ENCODE results near the gene FOXP3. TPM values are rescaled to one million over a fixed set of nuclear protein-coding genes. Genes with fewer than 3 reads are reported as not detected.

Gene FOXP3
- total and polyA plus RNA-seq, 2 of the 8 experiments (the other 6 are each of a cell fraction or from before 2014, with no cell fraction given): 0.37 to 0.54 TPM

GRCh38 chrX:49221868-49222267, 42.6 kb downstream of the FOXP3 start (continued):
- TF ChIP-seq ZNF274 (IDR thresholded peaks at IDR 0.05; ENCODE audit: borderline replicate concordance, extremely low read depth, low read length): no peak

- POLR2A ChIA-PET (ENCODE audit: partially characterized antibody): no interaction called here
- Histone ChIP-seq H3K9ac (replicated peaks in 1 of 4; ENCODE audit: extremely low read depth in 1 of 4, low read depth in 3 of 4, low read length in 3 of 4) (no peak overlapping the region), H3K56ac (replicated peaks; ENCODE audit: insufficient read length, low read depth, low read length) (no peak overlapping the region), H4K20me1 (replicated peaks in 1 of 2; ENCODE audit: control insufficient read depth in 1 of 2, insufficient read depth in 2 of 2, low read length in 2 of 2) (no peaks in the 10 kb centered on the region), H2BK20ac (ENCODE audit: low read length) (no peak overlapping the region), H4K8ac (ENCODE audit: extremely low read depth, insufficient read depth, low read length) (no peak overlapping the region), H3K4me2 (ENCODE audit: insufficient read depth in 1 of 2, low read depth in 2 of 2, low read length in 2 of 2) (no peak overlapping the region), H3K4me3 (ENCODE audit: extremely low read depth in 1 of 4, insufficient read depth in 2 of 4, low read depth in 3 of 4, low read length in 4 of 4) (no peak overlapping the region), H3K14ac (ENCODE audit: insufficient read length) (no peak overlapping the region), H3K27me3 (replicated peaks in 1 of 4; ENCODE audit: control insufficient read depth in 3 of 4, extremely low read depth in 1 of 4, insufficient read depth in 3 of 4, low read length in 3 of 4) (no peaks in the 10 kb centered on the region), H3K23ac (ENCODE audit: insufficient read length) (no peak overlapping the region), H3K23me2 (ENCODE audit: low read depth, low read length) (peaks cover 4% of the 10 kb centered on the region; the same call in 1 of the 2 replicates), H2AK5ac (ENCODE audit: low read depth, low read length) (no peak overlapping the region), H2BK15ac (ENCODE audit: low read length) (no peak overlapping the region), H3K27ac (ENCODE audit: low read depth, low read length) (no peak overlapping the region), H2BK120ac (replicated peaks; ENCODE audit: low read depth, low read length) (no peak overlapping the region), H3K4me1 (replicated peaks in 1 of 4; ENCODE audit: control insufficient read depth in 3 of 4, insufficient read depth in 4 of 4, low read length in 3 of 4) (no peaks in the 10 kb centered on the region), H3K4ac (replicated peaks; ENCODE audit: insufficient read length, low read depth, low read length) (no peak overlapping the region), H3K18ac (ENCODE audit: extremely low read depth, low read length) (no peak overlapping the region), H2AFZ (ENCODE audit: low read length) (no peak overlapping the region), H2BK12ac (ENCODE audit: low read depth, low read length) (no peak overlapping the region), H3K79me2 (ENCODE audit: control insufficient read depth in 1 of 2, insufficient read depth in 2 of 2, low read length in 2 of 2) (no peaks in the 10 kb centered on the region), H3K79me1 (ENCODE audit: low read depth, low read length) (no peaks in the 10 kb centered on the region), H3K9me3 (ENCODE audit: insufficient read depth in 2 of 2, low read depth in 1 of 2, low read length in 1 of 2) (no peaks in the 10 kb centered on the region), H4K91ac (replicated peaks; ENCODE audit: insufficient read length, low read length) (no peak overlapping the region), H4K5ac (ENCODE audit: insufficient read length, low read depth, low read length) (no peak overlapping the region), H3K36me3 (ENCODE audit: control insufficient read depth in 2 of 4, insufficient read depth in 4 of 4, low read length in 3 of 4) (no peaks in the 10 kb centered on the region), H2BK5ac (ENCODE audit: low read depth, low read length) (no peak overlapping the region)
- FAIRE-seq (no peak), DNase-seq (ENCODE audit: low read depth in 1 of 2, low spot score in 2 of 2) (no peak)
- CTCF ChIA-PET (ENCODE audit: partially characterized antibody): interaction anchor here (0.7 kb wide), 1 partner anchor 587 kb away, joined by 3 read pairs; no protein-coding TSS in a partner anchor
- TF ChIP-seq EGR1 (IDR thresholded peaks at IDR 0.05; ENCODE audit: borderline replicate concordance, low read depth, low read length): no peak
- TF ChIP-seq HDAC2 (IDR thresholded peaks at IDR 0.05; ENCODE audit: borderline replicate concordance in 1 of 2, low read depth in 2 of 2, low read length in 2 of 2): no peak
Measured at GRCh38 chrX:49220100-49220499, 44.4 kb downstream of the FOXP3 start.

Measured in H1 (cell line).